Measurements from ENCODE around the gene CREB3L4.

The CREB3L4 gene

GRCh38 chr1:153967107-153967999 lies at the start of gene CREB3L4:
Gene CREB3L4, plus strand, starts transcription at chr1:153967902. Its CDS starts 624 bp downstream, at chr1:153968526.
- Mint-ChIP-seq H3K4me3 (peak within 1 kb of the TSS; percentile 100), H3K36me3 (peaks cover 2% of the 10 kb centered on the region), H3K27me3 (no peaks in the 10 kb centered on the region), H3K9me3 (no peaks in the 10 kb centered on the region), H3K4me1 (peaks cover 60% of the 10 kb centered on the region), H3K27ac (peak within 1 kb of the TSS; percentile 99)
- peak; percentile 95 for ATAC-seq

- H3K36me3 Mint-ChIP-seq = peaks cover 19% of the 10 kb centered on the region
- no peaks in the 10 kb centered on the region for H3K27me3 Mint-ChIP-seq
- peak overlapping the region; percentile 94 for H3K27ac Mint-ChIP-seq
- H3K4me3 Mint-ChIP-seq = peak overlapping the region; percentile 62
- no peak for ATAC-seq
- peaks cover 58% of the 10 kb centered on the region for H3K4me1 Mint-ChIP-seq
- H3K9me3 Mint-ChIP-seq = no peaks in the 10 kb centered on the region
These were observed 47.5 kb upstream of the CREB3L4 start for GRCh38 chr1:153919876-153920852.

DNA sequence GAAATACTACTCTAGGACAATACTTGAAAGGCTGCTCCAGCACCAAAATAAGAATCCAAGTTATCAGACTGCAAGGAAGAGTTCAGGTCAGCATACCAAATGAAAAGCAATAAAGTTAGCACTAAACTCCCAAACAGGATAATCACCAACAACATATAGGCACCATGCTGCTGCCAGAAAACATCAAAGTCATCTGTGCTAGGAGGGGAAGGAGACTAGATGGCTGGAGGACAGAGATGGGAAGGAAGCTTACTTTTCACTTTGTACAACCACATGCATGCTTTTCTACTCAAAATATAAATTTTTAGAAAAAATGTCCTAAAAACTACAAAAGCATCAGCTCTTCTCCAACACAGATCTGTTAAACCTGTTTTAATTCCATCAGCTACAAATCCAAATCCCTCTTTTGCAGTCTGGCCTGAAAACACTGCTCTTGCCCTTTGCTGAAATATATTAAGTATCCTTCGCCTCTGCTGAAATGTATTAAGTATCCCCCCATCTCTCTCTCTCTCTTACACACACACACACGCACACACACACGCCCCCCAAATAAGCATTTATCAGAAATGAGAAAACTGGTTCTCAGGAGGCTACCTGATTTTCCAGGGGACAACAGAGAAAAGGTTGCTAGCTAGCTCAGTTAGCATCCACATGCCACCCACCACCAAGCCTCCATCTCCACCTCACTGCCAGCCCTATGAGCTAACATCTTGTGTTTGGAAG lies 46.5 kb upstream of the CREB3L4 start:
- no peaks in the 10 kb centered on the region for H3K27me3 Mint-ChIP-seq
- H3K9me3 Mint-ChIP-seq = no peaks in the 10 kb centered on the region
- H3K36me3 Mint-ChIP-seq = peaks cover 14% of the 10 kb centered on the region
- peak overlapping the region; percentile 100 for H3K4me3 Mint-ChIP-seq
- peak overlapping the region; percentile 94 for H3K27ac Mint-ChIP-seq
- H3K4me1 Mint-ChIP-seq = peaks cover 52% of the 10 kb centered on the region
- ATAC-seq = no peak

GRCh38 chr1:153921803-153922075 lies 46.0 kb upstream of the CREB3L4 start:
- Mint-ChIP-seq H3K4me1 (peaks cover 50% of the 10 kb centered on the region), H3K36me3 (peaks cover 12% of the 10 kb centered on the region), H3K27ac (peak overlapping the region; percentile 94), H3K27me3 (no peaks in the 10 kb centered on the region), H3K9me3 (no peaks in the 10 kb centered on the region), H3K4me3 (peak overlapping the region; percentile 100)
- no peak for ATAC-seq

DNA sequence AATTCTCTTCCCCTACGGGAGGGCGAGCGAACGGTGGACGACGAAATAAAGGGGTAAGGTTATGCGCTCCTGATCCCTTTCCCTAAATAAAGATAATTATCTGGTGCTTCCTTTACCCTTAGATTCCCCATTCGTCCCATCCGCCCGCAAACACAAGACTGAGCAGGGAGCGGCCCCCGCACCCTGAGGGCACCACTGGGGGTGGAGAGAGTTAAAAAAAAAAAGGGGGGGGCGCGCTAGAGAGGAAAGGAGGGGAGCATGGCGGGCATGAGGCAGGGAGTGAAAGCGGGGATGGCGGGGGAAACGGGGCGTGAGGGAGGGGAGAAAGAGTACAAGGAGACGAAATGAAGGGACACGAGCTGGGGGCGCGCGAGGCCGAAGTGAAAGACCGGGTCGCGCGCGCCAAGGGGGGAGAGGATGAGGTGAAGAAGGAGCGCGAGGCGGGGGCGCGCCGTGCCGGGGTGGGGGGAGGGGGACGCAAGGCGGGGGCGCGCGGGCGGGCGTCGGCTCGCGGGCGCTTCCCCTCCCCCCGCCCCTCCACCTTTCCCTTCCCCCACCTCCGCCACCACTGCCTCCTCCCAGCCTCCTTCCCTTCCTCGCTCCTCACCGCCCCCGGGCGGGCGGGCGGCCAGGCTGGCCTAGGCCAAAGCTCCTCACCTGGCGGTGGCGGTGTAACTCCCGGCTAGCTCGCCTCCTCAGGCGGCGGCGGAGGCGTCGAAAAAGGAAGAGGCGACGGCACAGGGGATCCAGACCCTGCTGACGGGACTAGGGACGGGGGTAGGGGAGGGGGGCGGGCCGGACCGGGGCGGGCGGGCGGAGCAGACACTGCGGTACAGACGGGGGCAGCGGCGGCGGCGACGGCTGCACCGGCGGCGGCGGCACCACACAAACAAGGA lies 45.4 kb upstream of the CREB3L4 start:
- Mint-ChIP-seq H3K27ac (peak overlapping the region; percentile 94), H3K36me3 (peaks cover 12% of the 10 kb centered on the region), H3K9me3 (no peaks in the 10 kb centered on the region), H3K27me3 (no peaks in the 10 kb centered on the region), H3K4me1 (peaks cover 50% of the 10 kb centered on the region), H3K4me3 (peak overlapping the region; percentile 100)
- peak; percentile 58 for ATAC-seq

GRCh38 chr1:153922972-153923925 lies 44.5 kb upstream of the CREB3L4 start, which contains the start of gene GATAD2B:
Gene GATAD2B, minus strand, starts transcription at chr1:153922972. Its CDS starts 94,625 bp downstream, at chr1:153828347.
- Mint-ChIP-seq H3K36me3 (peaks cover 5% of the 10 kb centered on the region), H3K27me3 (no peaks in the 10 kb centered on the region), H3K4me3 (peak within 1 kb of the TSS; percentile 100), H3K27ac (peak within 1 kb of the TSS; percentile 94), H3K9me3 (no peaks in the 10 kb centered on the region), H3K4me1 (peaks cover 44% of the 10 kb centered on the region)
- ATAC-seq = peak; percentile 99

DNA sequence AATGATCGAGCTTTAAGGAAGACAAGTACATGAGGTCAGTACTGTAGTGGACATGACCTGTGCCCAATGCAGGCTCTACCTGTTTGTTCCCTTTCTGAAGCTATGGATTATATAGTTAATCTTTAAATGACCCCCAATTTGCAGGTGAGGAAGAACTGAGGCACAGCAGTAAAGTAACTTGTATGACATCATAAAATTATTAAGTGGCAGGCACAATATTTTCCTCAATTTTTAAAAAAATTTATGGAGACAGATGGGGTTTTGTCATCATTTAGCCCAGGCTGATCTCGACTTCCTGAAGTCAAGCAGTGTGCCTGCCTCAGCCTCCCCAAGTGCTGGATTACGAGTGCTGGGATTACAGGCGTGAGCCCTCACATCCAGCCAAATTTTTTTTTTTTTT lies 41.3 kb upstream of the CREB3L4 start:
- H3K36me3 Mint-ChIP-seq = peaks cover 19% of the 10 kb centered on the region
- H3K27ac Mint-ChIP-seq = no peak overlapping the region
- H3K9me3 Mint-ChIP-seq = no peaks in the 10 kb centered on the region
- no peak overlapping the region for H3K4me3 Mint-ChIP-seq
- peaks cover 21% of the 10 kb centered on the region for H3K4me1 Mint-ChIP-seq
- ATAC-seq = no peak
- H3K27me3 Mint-ChIP-seq = no peaks in the 10 kb centered on the region

DNA sequence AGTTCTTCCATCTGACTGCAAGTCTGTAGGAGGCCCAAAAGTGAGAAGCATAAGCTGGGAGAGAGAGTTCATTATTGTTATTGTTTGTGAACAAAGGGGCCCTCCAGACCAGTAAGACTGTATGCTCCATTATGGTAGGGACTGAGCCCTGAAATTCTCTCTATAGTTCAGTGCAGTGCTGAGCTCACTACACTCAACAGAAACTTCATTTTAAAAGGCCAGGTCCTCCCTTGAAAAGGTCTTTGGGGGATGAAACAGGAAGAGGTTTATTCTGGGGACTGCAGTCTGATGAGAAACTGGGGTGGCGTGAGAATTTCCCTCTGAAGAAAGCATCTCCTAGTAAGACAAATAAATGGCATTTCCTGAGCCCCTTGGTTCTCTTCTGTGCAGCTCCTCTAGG lies 39.5 kb upstream of the CREB3L4 start:
- H3K36me3 Mint-ChIP-seq = peaks cover 32% of the 10 kb centered on the region
- peak overlapping the region; percentile 58 for H3K27ac Mint-ChIP-seq
- H3K4me3 Mint-ChIP-seq = no peak overlapping the region
- H3K4me1 Mint-ChIP-seq = peaks cover 14% of the 10 kb centered on the region
- no peaks in the 10 kb centered on the region for H3K9me3 Mint-ChIP-seq
- no peak for ATAC-seq
- no peaks in the 10 kb centered on the region for H3K27me3 Mint-ChIP-seq

DNA sequence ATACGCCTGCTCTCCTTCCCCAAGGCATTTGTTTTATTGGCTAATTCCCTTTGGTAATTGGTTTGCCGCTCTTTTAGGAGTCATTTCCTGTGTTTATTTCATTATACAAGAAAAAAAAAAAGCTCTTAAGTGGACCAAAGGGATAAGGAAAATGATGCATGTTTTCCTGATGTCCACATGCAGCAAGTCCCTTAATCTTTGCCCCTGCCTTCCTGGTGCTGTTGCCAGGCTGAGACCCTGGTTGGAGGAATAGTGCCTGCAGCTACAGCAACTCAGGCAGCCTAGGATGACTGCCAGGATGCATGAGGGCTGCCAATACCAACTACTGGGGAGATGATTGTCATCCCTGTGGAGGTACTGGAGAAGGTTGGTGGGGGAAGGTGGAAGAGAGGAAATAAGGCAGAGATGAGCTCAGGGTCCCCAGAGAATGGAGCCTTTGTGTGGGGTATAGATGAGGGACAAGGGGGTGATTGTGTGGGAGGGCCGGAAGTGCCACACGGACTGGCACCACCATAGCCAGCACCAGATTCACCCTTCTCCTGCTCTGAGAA lies 38.8 kb upstream of the CREB3L4 start:
- ATAC-seq = no peak
- no peak overlapping the region for H3K4me3 Mint-ChIP-seq
- peaks cover 31% of the 10 kb centered on the region for H3K36me3 Mint-ChIP-seq
- H3K9me3 Mint-ChIP-seq = no peaks in the 10 kb centered on the region
- H3K27ac Mint-ChIP-seq = peak overlapping the region; percentile 58
- H3K4me1 Mint-ChIP-seq = peaks cover 14% of the 10 kb centered on the region
- H3K27me3 Mint-ChIP-seq = no peaks in the 10 kb centered on the region

DNA sequence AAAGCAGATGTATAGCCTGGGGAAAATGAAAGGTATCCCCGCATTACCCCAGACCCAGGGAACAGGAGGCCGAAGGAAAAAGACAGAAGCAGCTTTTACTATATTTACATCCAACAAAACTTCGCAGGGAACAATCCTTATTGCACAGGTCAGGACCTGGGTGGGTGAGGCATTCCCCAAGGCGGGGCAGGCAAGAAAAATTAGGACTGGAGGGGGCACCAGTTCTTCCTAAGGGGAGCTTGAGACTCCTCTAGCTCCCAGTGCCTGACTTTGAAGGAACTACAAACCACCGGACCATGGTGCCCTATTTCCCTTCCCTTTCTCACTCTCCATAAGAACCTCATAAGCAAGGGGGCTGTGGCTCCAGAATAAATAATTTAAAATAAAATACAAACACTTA lies 38.3 kb upstream of the CREB3L4 start:
- H3K4me3 Mint-ChIP-seq = no peak overlapping the region
- no peaks in the 10 kb centered on the region for H3K9me3 Mint-ChIP-seq
- peaks cover 9% of the 10 kb centered on the region for H3K4me1 Mint-ChIP-seq
- peaks cover 36% of the 10 kb centered on the region for H3K36me3 Mint-ChIP-seq
- no peaks in the 10 kb centered on the region for H3K27me3 Mint-ChIP-seq
- no peak for ATAC-seq
- peak overlapping the region; percentile 58 for H3K27ac Mint-ChIP-seq

- no peak overlapping the region for H3K4me3 Mint-ChIP-seq
- peaks cover 45% of the 10 kb centered on the region for H3K36me3 Mint-ChIP-seq
- H3K4me1 Mint-ChIP-seq = peaks cover 14% of the 10 kb centered on the region
- H3K9me3 Mint-ChIP-seq = no peaks in the 10 kb centered on the region
- no peak overlapping the region for H3K27ac Mint-ChIP-seq
- ATAC-seq = no peak
- no peaks in the 10 kb centered on the region for H3K27me3 Mint-ChIP-seq
These were observed 37.4 kb upstream of the CREB3L4 start for GRCh38 chr1:153929981-153930948.

Measured in stimulated activated memory B cell treated with anti-CD40 and anti-IgM and Interleukin-4, amounts not matched to agents 10 μg/mL and 1 μg/mL and 100 μg/mL, for 72 hours (primary cell).